HEK293T (cell line): ENCODE measurements around the gene HOXA3.
A peak's percentile ranks its signal among the peaks of the same experiment; 100 is the strongest.

Experiments used
- TARDBP ChIP-seq: fragments of 450-650 bp; IDR thresholded peaks from 2 replicates; pipeline ENCODE4 v1.6.1; 2016
- TF ChIP-seq, protein P1 (sequence below): fragments of 450-650 bp; IDR thresholded peaks from 2 replicates; pipeline ENCODE4 v1.6.1; 2016

DNA sequence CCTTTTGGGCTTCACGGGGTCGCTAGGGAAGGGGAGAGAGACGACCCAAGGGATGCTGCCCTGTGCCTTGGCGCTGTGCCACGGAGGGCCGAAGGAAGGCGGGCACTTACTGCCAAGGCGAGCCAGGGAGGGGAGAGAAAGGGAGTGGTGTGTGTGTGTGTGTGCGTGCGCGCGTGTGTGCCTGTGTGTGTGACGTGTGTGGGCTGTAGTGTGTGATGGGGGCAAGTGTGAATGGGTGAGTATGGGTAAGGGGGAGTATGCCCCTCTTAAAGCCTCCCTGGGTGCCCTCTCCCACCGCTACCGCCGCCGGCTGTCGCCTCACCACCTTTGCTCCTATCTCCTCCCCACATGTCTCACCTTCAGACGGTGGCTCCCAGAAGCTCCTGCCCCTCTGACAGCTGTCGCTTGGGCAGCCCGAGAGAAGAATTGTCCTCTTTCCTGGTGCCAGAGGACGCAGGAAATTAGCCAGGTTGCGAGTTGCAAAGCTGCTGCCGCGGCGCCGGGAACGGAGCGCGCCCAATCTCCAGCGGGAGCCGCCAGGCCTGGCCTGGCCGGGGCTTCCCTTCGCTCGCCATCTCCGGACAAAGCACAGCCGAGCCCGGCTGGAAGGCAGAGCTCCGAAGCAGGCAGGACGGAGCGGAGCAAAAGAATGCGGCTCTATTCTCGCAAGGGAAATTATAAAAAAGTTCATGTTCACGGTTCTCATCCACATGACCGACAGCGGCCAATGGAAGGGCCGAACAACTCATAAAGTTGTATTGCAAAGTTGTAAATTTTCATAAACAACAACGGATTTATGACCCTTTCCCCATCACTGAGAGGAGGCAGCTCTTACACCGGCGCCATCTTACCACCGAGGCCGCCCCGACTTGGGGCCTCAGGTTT, at the start of gene HOXA3:
- TF ChIP-seq, protein P1, sequence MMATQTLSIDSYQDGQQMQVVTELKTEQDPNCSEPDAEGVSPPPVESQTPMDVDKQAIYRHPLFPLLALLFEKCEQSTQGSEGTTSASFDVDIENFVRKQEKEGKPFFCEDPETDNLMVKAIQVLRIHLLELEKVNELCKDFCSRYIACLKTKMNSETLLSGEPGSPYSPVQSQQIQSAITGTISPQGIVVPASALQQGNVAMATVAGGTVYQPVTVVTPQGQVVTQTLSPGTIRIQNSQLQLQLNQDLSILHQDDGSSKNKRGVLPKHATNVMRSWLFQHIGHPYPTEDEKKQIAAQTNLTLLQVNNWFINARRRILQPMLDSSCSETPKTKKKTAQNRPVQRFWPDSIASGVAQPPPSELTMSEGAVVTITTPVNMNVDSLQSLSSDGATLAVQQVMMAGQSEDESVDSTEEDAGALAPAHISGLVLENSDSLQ, result peak; percentile 94
- no peak for TF ChIP-seq TARDBP
